Activated T-cell treated with anti-CD3 and anti-CD28 coated beads, Interleukin-2, amount 50 U/mL, for 48 hours (primary cell): ENCODE measurements around the gene FGGY.
"Not testable (repeated sequence)": the region's sequence is repeated elsewhere in the genome, so short reads cannot be mapped to it uniquely, and the experiment has no call there.

ENCODE experiments used
- DNase-seq, 2 experiments: peaks; one replicate each; pipeline ENCODE4 v3.0.0-alpha.2; 2020

The FGGY gene

GRCh38 chr1:59453297-59453968 is 156.5 kb downstream of the FGGY start:
- no peak for DNase-seq

DNA sequence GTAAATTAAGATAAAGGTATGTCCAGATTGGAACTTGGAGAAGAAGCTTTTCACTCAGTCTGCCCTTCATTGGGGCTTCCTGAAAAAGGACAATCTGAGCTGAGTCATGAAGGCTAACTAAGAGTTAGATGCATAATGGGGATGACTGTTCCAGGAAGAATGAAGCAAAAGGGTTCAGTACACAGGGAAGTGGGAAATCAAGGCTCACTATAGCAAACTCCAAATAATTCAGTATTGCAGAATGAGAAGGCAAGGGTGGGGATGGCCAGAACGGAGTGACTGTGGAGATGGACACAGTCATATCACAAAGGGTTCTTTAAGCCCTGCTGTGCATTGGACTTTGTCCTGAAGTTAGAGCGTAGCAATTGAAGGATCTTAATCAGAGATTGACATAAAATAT is 158.3 kb downstream of the FGGY start:
- no peak for DNase-seq

DNA sequence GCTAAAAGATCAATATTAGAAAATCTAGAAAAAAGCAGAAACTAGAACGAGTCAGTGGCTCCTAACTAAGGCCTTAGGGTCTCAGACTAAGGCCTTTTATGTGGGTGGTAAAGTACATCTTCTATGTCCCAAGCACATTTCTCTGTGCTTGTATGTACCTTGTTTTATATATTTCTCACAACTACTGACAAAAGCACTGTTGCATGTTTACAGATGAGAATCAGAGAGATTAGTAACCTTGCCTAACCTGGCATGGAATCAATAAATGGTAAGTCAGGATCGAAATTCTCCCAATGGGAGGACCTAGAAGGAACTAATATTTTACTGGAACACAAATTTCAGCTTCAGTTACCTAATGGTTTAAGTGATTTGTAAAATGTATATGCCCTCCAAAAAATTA is 160.9 kb downstream of the FGGY start:
- no peak for DNase-seq

- no peak for DNase-seq
These were observed 162.0 kb downstream of the FGGY start for GRCh38 chr1:59458884-59459283.

GRCh38 chr1:59462942-59463341 is 166.0 kb downstream of the FGGY start:
- DNase-seq = not testable (repeated sequence)

DNA sequence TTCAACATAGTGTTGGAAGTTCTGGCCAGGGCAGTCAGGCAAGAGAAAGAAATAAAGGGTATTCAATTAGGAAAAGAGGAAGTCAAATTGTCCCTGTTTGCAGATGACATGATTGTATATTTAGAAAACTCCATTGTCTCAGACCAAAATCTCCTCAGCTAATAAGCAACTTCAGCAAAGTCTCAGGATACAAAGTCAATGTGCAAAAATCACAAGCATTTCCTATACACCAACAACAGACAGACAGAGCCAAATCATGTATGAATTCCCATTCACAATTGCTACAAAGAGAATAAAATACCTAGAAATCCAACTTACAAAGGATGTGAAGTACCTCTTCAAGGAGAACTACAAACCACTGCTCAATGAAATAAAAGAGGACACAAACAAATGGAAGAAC is 168.6 kb downstream of the FGGY start:
- DNase-seq = not testable (repeated sequence)

DNA sequence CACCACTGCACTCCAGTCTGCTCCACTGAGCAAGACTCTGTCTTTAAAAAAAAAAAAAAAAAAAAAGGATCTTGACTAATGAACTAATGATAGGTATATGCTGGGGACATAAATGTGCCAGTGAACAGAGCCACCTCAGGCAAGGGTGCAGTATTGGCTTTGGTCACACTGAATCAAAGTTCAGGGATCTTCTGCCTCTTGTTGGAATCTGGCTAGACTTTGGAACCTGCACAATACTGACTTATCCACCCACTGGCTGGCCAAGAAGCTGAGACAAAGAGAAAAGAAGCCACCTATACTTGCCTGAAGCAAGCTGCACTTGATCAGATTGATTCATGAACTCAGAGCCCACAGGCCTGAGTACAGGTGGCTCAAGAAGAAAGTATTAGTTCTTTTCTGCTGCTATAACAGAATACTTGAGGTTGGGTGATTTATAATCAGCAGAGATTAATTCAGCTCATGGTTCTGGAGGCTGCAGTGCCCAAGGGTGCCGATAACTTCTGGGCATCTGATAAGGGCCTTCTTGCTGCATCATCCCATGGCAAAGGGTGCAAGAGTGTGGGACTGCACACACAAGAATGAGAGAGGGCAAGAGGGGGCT is 172.0 kb downstream of the FGGY start:
- DNase-seq = no peak

DNA sequence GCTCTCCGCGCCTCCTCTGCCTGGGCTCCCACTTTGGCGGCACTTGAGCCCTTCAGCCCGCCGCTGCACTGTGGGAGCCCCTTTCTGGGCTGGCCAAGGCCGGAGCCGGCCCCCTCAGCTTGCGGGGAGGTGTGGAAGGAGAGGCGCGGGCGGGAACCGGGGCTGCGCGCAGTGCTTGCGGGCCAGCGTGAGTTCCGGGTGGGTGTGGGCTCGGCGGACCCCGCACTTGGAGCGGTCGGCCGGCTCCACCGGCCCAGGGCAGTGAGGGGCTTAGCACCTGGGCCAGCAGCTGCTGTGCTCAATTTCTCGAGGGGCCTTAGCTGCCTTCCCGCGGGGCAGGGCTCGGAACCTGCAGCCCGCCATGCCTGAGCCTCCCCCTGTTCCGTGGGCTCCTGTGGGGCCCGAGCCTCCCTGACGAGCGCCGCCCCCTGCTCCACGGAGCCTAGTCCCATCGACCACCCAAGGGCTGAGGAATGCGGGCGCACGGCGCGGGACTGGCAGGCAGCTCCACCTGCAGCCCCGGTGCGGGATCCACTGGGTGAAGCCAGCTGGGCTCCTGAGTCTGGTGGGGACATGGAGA is 175.2 kb downstream of the FGGY start:
- DNase-seq = not testable (repeated sequence)

GRCh38 chr1:59473831-59474230 is 176.9 kb downstream of the FGGY start:
- DNase-seq = no peak

GRCh38 chr1:59474496-59474895 is 177.6 kb downstream of the FGGY start:
- DNase-seq = no peak

DNA sequence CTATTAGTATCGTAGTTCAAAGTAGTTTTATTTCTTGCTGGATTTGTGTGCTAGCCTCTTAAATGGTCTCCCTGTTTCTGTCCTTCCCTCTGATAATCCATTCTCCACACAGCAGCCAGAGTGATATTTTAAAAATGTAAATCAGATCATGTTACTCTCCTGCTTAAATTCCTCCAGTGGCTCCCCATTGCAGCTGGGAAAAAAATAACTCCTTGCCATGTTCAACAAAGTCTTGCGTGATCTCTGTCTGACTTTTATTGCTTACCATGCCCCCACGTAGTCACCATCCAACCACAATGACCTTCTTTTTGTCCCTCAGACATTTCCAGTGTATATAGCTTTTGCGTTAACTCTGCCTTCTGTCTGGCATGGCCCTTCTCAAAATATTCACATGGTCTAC is 178.8 kb downstream of the FGGY start:
- no peak for DNase-seq

- DNase-seq = peak; percentile 71 to 78
These were observed 180.4 kb downstream of the FGGY start for GRCh38 chr1:59477286-59477685.

DNA sequence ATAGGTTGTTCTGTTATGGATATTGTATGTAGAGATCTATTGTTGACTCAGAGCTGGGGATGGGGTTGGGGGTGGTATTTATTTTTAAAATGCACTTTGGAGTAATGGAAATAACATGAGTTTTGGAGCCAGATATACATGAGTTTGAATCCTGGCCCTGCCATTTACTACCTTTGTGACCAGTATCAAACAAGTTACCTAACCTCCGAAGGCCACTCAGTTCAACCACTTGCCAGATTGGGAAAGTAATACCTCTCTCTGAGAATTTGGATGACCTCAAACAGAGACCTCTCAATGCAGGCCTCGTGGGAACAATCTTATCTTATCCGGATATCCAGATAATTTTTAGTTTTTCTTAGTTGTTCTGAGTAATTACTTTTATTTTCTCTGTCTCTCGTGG is 181.0 kb downstream of the FGGY start:
- DNase-seq = no peak

- DNase-seq = no peak
These were observed 181.9 kb downstream of the FGGY start for GRCh38 chr1:59478822-59479221.

GRCh38 chr1:59480188-59480888 is 183.4 kb downstream of the FGGY start:
- DNase-seq = no peak

- no peak for DNase-seq
These were observed 185.1 kb downstream of the FGGY start for GRCh38 chr1:59481881-59482505.

- DNase-seq = no peak
These were observed 186.1 kb downstream of the FGGY start for GRCh38 chr1:59482986-59483385.

DNA sequence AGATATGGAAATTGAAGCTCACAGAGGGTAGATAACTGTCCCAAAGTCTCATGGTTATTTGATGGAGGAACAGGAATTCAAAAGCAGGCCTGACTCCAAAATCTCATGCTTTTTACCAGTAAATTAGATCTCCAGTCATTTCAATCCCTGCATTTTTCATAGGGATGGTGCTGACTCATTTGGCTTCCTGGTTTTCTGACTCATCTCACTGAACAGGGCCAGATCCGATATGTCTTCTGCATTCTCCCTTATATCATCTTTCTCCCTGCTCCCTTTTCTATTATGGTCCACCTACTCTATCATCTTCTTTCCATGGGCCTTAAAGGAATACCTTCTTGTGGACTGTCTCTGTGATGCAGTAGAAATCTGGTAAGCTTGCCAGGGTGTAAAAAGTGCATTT is 187.2 kb downstream of the FGGY start:
- DNase-seq = no peak

GRCh38 chr1:59485171-59485570 is 188.3 kb downstream of the FGGY start:
- no peak for DNase-seq

DNA sequence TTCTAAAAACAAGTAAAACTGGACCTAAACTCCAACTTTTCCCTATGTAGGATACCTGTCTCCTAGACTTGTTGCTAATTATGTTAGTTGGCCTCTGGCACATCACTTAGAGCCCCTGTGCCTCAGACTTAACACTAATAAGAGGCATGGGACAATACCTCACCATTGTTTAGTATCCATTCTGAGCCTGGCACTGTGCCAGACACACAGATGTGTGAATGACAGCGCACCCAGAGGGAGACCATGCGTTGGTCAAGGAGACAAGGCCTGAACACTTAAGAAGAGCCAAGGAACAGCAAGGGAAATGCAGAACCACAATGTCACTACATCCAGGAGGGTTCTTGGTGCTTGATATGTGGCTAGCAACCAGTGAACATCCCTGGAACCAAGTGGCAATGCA is 189.1 kb downstream of the FGGY start:
- no peak for DNase-seq

DNA sequence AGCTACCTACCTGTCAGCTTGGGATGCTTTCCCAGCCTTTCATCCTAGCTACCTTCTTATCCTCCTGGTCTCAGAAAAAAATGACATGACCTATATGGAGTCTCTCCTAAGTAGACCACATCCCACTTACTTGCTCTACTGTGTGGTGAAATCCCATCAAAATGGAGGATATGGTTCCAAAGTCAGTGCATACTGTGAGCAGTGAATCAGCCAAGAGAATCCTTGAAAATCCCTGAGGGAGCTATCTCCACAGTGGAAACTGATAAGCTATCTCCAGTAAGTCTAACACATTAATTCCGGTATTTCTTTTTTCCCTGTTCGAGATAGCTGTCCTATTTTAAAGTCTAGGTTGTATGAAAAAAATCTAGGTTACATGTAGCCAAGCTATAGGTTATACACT is 189.7 kb downstream of the FGGY start:
- DNase-seq = no peak

GRCh38 chr1:59487335-59488031 is 190.6 kb downstream of the FGGY start:
- DNase-seq = no peak

DNA sequence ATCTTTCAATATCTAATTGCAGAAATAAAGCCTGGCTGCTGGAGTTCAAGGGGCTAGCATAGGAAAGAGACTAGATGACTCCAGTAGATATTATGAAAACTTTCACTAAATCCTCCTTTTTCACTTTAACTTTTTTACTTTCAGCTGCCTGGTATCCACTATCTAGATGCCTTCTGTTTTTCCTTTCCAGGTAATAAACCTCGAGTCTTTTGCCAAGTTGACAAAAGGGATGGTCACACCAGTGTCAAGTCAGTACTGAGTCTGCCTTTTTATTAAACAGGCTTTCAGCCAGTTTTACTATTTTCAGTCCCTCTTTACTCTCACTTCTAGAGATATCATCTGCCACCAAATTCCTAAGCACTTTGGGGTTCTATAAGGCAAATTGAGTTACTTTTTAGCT is 195.6 kb downstream of the FGGY start:
- no peak for DNase-seq
